H1 (cell line): Measurements from ENCODE around the gene CBARP. TPM values are rescaled to one million over a fixed set of nuclear protein-coding genes. Genes with fewer than 3 reads are reported as not detected.

Experiments
- CTCF ChIA-PET: fragments of 300-600 bp; sonication (Branson Sonifier 250); formaldehyde crosslinking; loops from one replicate; lab custom pipeline; 2021; ENCODE audit not compliant: partially characterized antibody; lab: Charles Lee
- POLR2A ChIA-PET: fragments of 300-600 bp; sonication (Branson Sonifier 250); formaldehyde crosslinking; loops from one replicate; lab custom pipeline; 2021; ENCODE audit warnings: inconsistent platforms; ENCODE audit not compliant: partially characterized antibody; lab: Charles Lee
- DNase-seq, 2 experiments: peaks; one replicate each; pipeline versions ENCODE4 v3.0.0 to v3.0.0-alpha.2; 2010 to 2022; ENCODE audit warnings: low spot score in 2 of 2, low read depth in 1 of 2, mixed read lengths in 1 of 2
- FAIRE-seq: peaks from 2 replicates; lab custom pipeline; 2011; peaks lifted over from hg19 to GRCh38; lab: Jason Lieb, UNC
- H2AFZ ChIP-seq: 2 replicates; pipeline ENCODE4 v1.8.1; 2012; ENCODE audit warnings: low read length, inconsistent platforms
- H2AK5ac ChIP-seq: 2 replicates; pipeline ENCODE4 v1.6.1; 2013; ENCODE audit warnings: low read depth, low read length
- H2BK120ac ChIP-seq: replicated peaks from 2 replicates; pipeline ENCODE3; 2013; ENCODE audit warnings: low read depth, low read length, inconsistent platforms
- H2BK12ac ChIP-seq: 2 replicates; pipeline ENCODE4 v1.6.1; 2013; ENCODE audit warnings: low read depth, low read length
- H2BK15ac ChIP-seq: 2 replicates; pipeline ENCODE4 v1.6.1; 2013; ENCODE audit warnings: low read length
- H2BK20ac ChIP-seq: 2 replicates; pipeline ENCODE4 v1.6.1; 2013; ENCODE audit warnings: low read length
- H2BK5ac ChIP-seq: 2 replicates; pipeline ENCODE4 v1.6.1; 2013; ENCODE audit warnings: low read depth, low read length
- H3K14ac ChIP-seq: 2 replicates; pipeline ENCODE4 v1.6.1; 2013; ENCODE audit warnings: inconsistent platforms; ENCODE audit not compliant: insufficient read length
- H3K18ac ChIP-seq: 2 replicates; pipeline ENCODE4 v1.6.1; 2013; ENCODE audit warnings: low read length; ENCODE audit errors: extremely low read depth
- H3K23ac ChIP-seq: 2 replicates; pipeline ENCODE4 v1.6.1; 2013; ENCODE audit warnings: inconsistent platforms; ENCODE audit not compliant: insufficient read length
- H3K23me2 ChIP-seq: 2 replicates; pipeline ENCODE4 v1.6.1; 2013; ENCODE audit warnings: low read depth, low read length
- H3K27ac ChIP-seq: 2 replicates; pipeline ENCODE4 v1.6.1; 2011; ENCODE audit warnings: low read depth, low read length, inconsistent platforms
- H3K27me3 ChIP-seq, 4 experiments: replicated peaks in 1 of 4; 1 replicate in 1 of 4; 2 replicates in 3 of 4; pipeline versions ENCODE4 v1.6.1 to v1.8.1; 2011 to 2013; ENCODE audit warnings: low read length in 3 of 4, mild to moderate bottlenecking in 3 of 4, inconsistent platforms in 2 of 4, mixed read lengths in 2 of 4, moderate library complexity in 1 of 4; ENCODE audit not compliant: control insufficient read depth in 3 of 4, insufficient read depth in 3 of 4; ENCODE audit errors: extremely low read depth in 1 of 4
- H3K36me3 ChIP-seq, 4 experiments: 2 replicates each; pipeline versions ENCODE4 v1.6.1 to v1.8.1; 2011 to 2013; ENCODE audit warnings: mild to moderate bottlenecking in 4 of 4, low read length in 3 of 4, moderate library complexity in 2 of 4, control low read depth in 1 of 4, inconsistent platforms in 1 of 4; ENCODE audit not compliant: insufficient read depth in 4 of 4, control insufficient read depth in 2 of 4
- H3K4ac ChIP-seq: replicated peaks from 2 replicates; pipeline ENCODE3; 2013; ENCODE audit warnings: low read length, low read depth, mixed read lengths, inconsistent platforms; ENCODE audit not compliant: insufficient read length
- H3K4me1 ChIP-seq, 4 experiments: replicated peaks in 1 of 4; 1 replicate in 1 of 4; 2 replicates in 3 of 4; pipeline versions ENCODE4 v1.6.1 to v1.8.1; 2011 to 2013; ENCODE audit warnings: low read length in 3 of 4, inconsistent platforms in 2 of 4, mixed read lengths in 1 of 4; ENCODE audit not compliant: insufficient read depth in 4 of 4, control insufficient read depth in 3 of 4
- H3K4me2 ChIP-seq, 2 experiments: 2 replicates each; pipeline versions ENCODE4 v1.6.1 to v1.8.1; 2011 to 2013; ENCODE audit warnings: low read depth in 2 of 2, low read length in 2 of 2, control low read depth in 1 of 2, inconsistent platforms in 1 of 2, mild to moderate bottlenecking in 1 of 2; ENCODE audit not compliant: insufficient read depth in 1 of 2
- H3K4me3 ChIP-seq, 4 experiments: fragments of 200-600, 300-600 bp in 1 of 4; sonication (generic), shearing (Covaris generic), sonication (Bioruptor Twin) in 1 of 4; 2 replicates each; pipeline versions ENCODE4 v1.5.1 to v1.8.1; 2011 to 2016; ENCODE audit warnings: low read length in 4 of 4, low read depth in 3 of 4, control low read depth in 2 of 4, inconsistent platforms in 2 of 4, mild to moderate bottlenecking in 2 of 4, mixed read lengths in 1 of 4, moderate library complexity in 1 of 4; ENCODE audit not compliant: insufficient read depth in 2 of 4; ENCODE audit errors: extremely low read depth in 1 of 4
- H3K56ac ChIP-seq: replicated peaks from 2 replicates; pipeline ENCODE3; 2013; ENCODE audit warnings: low read depth, mild to moderate bottlenecking, mixed read lengths, low read length, inconsistent platforms; ENCODE audit not compliant: insufficient read length
- H3K79me1 ChIP-seq: 2 replicates; pipeline ENCODE4 v1.6.1; 2013; ENCODE audit warnings: low read depth, low read length, control low read depth
- H3K79me2 ChIP-seq, 2 experiments: 2 replicates each; pipeline versions ENCODE4 v1.6.1 to v1.8.1; 2012 to 2013; ENCODE audit warnings: low read length in 2 of 2, mild to moderate bottlenecking in 2 of 2, inconsistent platforms in 1 of 2; ENCODE audit not compliant: insufficient read depth in 2 of 2, control insufficient read depth in 1 of 2
- H3K9ac ChIP-seq, 4 experiments: replicated peaks in 1 of 4; 1 replicate in 1 of 4; 2 replicates in 3 of 4; pipeline versions ENCODE4 v1.6.1 to v1.8.1; 2011 to 2013; ENCODE audit warnings: low read depth in 3 of 4, low read length in 3 of 4, control low read depth in 2 of 4, mild to moderate bottlenecking in 2 of 4, moderate library complexity in 2 of 4, inconsistent platforms in 1 of 4; ENCODE audit errors: extremely low read depth in 1 of 4
- H3K9me3 ChIP-seq, 2 experiments: 2 replicates each; pipeline versions ENCODE4 v1.6.1 to v1.8.1; 2012 to 2013; ENCODE audit warnings: mild to moderate bottlenecking in 2 of 2, moderate library complexity in 2 of 2, control low read depth in 1 of 2, inconsistent platforms in 1 of 2, low read depth in 1 of 2, low read length in 1 of 2, mixed read lengths in 1 of 2; ENCODE audit not compliant: insufficient read depth in 2 of 2
- H4K20me1 ChIP-seq, 2 experiments: replicated peaks in 1 of 2; 2 replicates each; pipeline versions ENCODE3 to v1.8.1; 2011 to 2013; ENCODE audit warnings: inconsistent platforms in 2 of 2, low read length in 2 of 2, mild to moderate bottlenecking in 1 of 2; ENCODE audit not compliant: insufficient read depth in 2 of 2, control insufficient read depth in 1 of 2
- H4K5ac ChIP-seq: 2 replicates; pipeline ENCODE4 v1.6.1; 2013; ENCODE audit warnings: low read length, low read depth, mixed read lengths, inconsistent platforms; ENCODE audit not compliant: insufficient read length
- H4K8ac ChIP-seq: 2 replicates; pipeline ENCODE4 v1.8.0; 2013; ENCODE audit warnings: mild to moderate bottlenecking, moderate library complexity, low read length, inconsistent platforms; ENCODE audit not compliant: insufficient read depth; ENCODE audit errors: extremely low read depth
- H4K91ac ChIP-seq: replicated peaks from 2 replicates; pipeline ENCODE3; 2013; ENCODE audit warnings: low read length, mixed read lengths, inconsistent platforms; ENCODE audit not compliant: insufficient read length
- CREB1 ChIP-seq: IDR thresholded peaks from 2 replicates; pipeline ENCODE4 v1.6.1; 2012; ENCODE audit warnings: inconsistent platforms
- CTBP2 ChIP-seq: IDR thresholded peaks from 2 replicates; pipeline ENCODE4 v1.7.0; 2011; ENCODE audit warnings: borderline replicate concordance, mild to moderate bottlenecking, moderate library complexity, mixed read lengths, low read length; ENCODE audit not compliant: insufficient read depth, insufficient read length
- EP300 ChIP-seq, 2 experiments: IDR thresholded peaks; 1 replicate in 1 of 2; 2 replicates in 1 of 2; pipeline ENCODE4 v1.6.1; 2011 to 2012; ENCODE audit warnings: low read depth in 2 of 2, low read length in 2 of 2, mild to moderate bottlenecking in 2 of 2, borderline replicate concordance in 1 of 2, inconsistent platforms in 1 of 2, moderate library complexity in 1 of 2
- GTF2F1 ChIP-seq: IDR thresholded peaks from 2 replicates; pipeline ENCODE4 v1.6.1; 2012; ENCODE audit warnings: low read depth, low read length, improper control_type of control experiment, borderline replicate concordance
- PHF8 ChIP-seq: fragments of 200-600 bp; sonication (generic); conservative IDR thresholded peaks from 2 replicates; pipeline ENCODE4 v1.7.1; 2012; ENCODE audit warnings: low read depth, mild to moderate bottlenecking, inconsistent platforms, low read length, moderate library complexity
- SUZ12 ChIP-seq: fragments of 200-600 bp; sonication (generic); IDR thresholded peaks from 2 replicates; pipeline ENCODE4 v1.6.1; 2012; ENCODE audit warnings: mild to moderate bottlenecking, inconsistent platforms, low read length, moderate library complexity, mixed read lengths
- TBP ChIP-seq: IDR thresholded peaks from 2 replicates; pipeline ENCODE4 v1.6.1; 2011; ENCODE audit warnings: low read depth, low read length, improper control_type of control experiment
- WGBS, 2 experiments: shearing (Covaris generic) in 1 of 2; methylation state at CpG; one replicate each; pipeline versions ENCODE4 v1.1.6 to v1.1.7; 2013 to 2015; ENCODE audit warnings: low lambda C conversion rate in 2 of 2, mixed read lengths in 2 of 2, inconsistent platforms in 1 of 2, low coverage in 1 of 2, missing lambda C conversion rate in 1 of 2; ENCODE audit not compliant: insufficient replicate concordance in 2 of 2, insufficient coverage in 1 of 2, insufficient read length in 1 of 2; ENCODE audit errors: extremely low coverage in 1 of 2, missing lambda C conversion rate in 1 of 2; 5-methylcytosine and 5-hydroxymethylcytosine counted together
- polyA plus RNA-seq, 7 experiments: library from polyadenylated mRNA; depleted of rRNA in 3 of 7; stranded (reverse) in 5 of 7; unstranded in 2 of 7; fragments of >200 nt in 5 of 7; fragments of 200-250 nt in 2 of 7; gene quantifications; 1 replicate in 5 of 7; 2 replicates in 1 of 7; 4 replicates in 1 of 7; pipeline versions ENCODE4 v1.2.1 to v1.2.3, GENCODE V29; 2011 to 2013; ENCODE audit warnings: missing spikeins in 2 of 7, mixed read lengths in 2 of 7
- total RNA-seq: library from RNA; stranded (reverse); fragmentation: NEBNext Ultra II Directional; extraction: Animal tissue kit (Norgen Biotek cat#: 25700); gene quantifications from 2 replicates; pipeline ENCODE4 v1.2.1, GENCODE V29; 2021
- TF ChIP-seq, protein P1 (sequence below): IDR thresholded peaks from 2 replicates; pipeline ENCODE4 v1.6.1; 2012; ENCODE audit warnings: low read length, inconsistent platforms
- TF ChIP-seq, protein P2 (sequence below): IDR thresholded peaks from 2 replicates; pipeline ENCODE4 v1.6.1; 2012; ENCODE audit warnings: inconsistent platforms

Gene CBARP
- total and polyA plus RNA-seq, 2 of the 8 experiments (the other 6 are each of a cell fraction or from before 2014, with no cell fraction given) = 4.9 to 14.7 TPM

DNA sequence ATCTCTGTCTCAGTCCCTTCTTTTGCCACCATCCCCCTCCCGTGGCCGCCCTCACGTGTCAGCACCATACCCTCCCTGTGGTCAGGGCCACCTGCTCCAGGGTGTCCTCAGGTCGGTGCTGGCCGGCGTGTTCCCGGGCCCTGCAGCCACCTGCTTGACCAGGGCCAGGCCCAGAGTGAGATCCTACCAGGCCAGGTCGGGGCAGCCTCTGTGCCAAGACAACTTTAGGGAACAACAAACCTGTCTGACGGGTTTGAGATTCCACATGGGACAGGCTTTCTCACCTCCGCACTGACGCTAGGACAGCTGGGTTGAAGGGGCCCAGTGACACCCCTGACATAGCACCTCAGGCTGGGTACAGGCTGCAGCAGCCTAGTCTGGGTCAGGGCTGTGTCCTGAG, 56.2 kb downstream of the CBARP start:
- CTCF ChIA-PET = interaction anchor here (0.9 to 1.6 kb wide), 3 partner anchors 40 to 68 kb away, joined by 3 to 6 read pairs (median 4); no protein-coding TSS in a partner anchor
- Histone ChIP-seq H3K79me1 (no peaks in the 10 kb centered on the region), H3K4me3 (no peak overlapping the region), H3K36me3 (no peaks in the 10 kb centered on the region), H3K23me2 (no peaks in the 10 kb centered on the region), H3K4me2 (peak overlapping the region in 1 of 2 experiments; percentile 24; a peak in 2 of 4 replicates), H3K9me3 (no peaks in the 10 kb centered on the region), H2BK5ac (peak overlapping the region; percentile 66; the same call in 1 of the 2 replicates), H4K5ac (no peak overlapping the region), H4K20me1 (no peaks in the 10 kb centered on the region), H2BK120ac (no peak overlapping the region), H3K56ac (no peak overlapping the region), H3K4me1 (peaks cover 3 to 18% (median 9%) of the 10 kb centered on the region in 4 experiments), H2BK12ac (0 out of 2 replicates have a peak overlapping the region, but pooled peaks have one; percentile 60), H3K27ac (no peak overlapping the region), H3K27me3 (no peaks in the 10 kb centered on the region), H4K91ac (peak overlapping the region; percentile 5), H3K18ac (peak overlapping the region; percentile 62; the same call in 1 of the 2 replicates), H2AK5ac (peak overlapping the region; percentile 93; the same call in 1 of the 2 replicates), H2BK20ac (peak overlapping the region; percentile 93), H2AFZ (no peak overlapping the region), H3K23ac (no peak overlapping the region), H4K8ac (no peak overlapping the region), H3K79me2 (no peaks in the 10 kb centered on the region), H3K4ac (no peak overlapping the region), H3K9ac (peak overlapping the region in 2 of 4 experiments; percentile 29 to 47; a peak in 2 of 7 replicates), H2BK15ac (peak overlapping the region; percentile 88; the same call in 1 of the 2 replicates), H3K14ac (no peak overlapping the region)
- WGBS, 2 experiments = 81% methylated on average over 11 of the region's 11 CpGs; no CpG with 5 or more reads in 1 of the 2 experiments
- no peak for FAIRE-seq
- DNase-seq = no peak
- POLR2A ChIA-PET = interaction anchor here (0.7 to 2.1 kb wide), 2 partner anchors 19 to 22 kb away, joined by 3 to 6 read pairs; no protein-coding TSS in a partner anchor
- TF ChIP-seq GTF2F1 (no peak), PHF8 (no peak), CREB1 (no peak), TBP (no peak), EP300 (IDR thresholded peaks at IDR 0.05; ENCODE audit: borderline replicate concordance in 1 of 2, low read depth in 2 of 2, low read length in 2 of 2) (no peak), CTBP2 (no peak), SUZ12 (no peak)
- TF ChIP-seq, protein P1, sequence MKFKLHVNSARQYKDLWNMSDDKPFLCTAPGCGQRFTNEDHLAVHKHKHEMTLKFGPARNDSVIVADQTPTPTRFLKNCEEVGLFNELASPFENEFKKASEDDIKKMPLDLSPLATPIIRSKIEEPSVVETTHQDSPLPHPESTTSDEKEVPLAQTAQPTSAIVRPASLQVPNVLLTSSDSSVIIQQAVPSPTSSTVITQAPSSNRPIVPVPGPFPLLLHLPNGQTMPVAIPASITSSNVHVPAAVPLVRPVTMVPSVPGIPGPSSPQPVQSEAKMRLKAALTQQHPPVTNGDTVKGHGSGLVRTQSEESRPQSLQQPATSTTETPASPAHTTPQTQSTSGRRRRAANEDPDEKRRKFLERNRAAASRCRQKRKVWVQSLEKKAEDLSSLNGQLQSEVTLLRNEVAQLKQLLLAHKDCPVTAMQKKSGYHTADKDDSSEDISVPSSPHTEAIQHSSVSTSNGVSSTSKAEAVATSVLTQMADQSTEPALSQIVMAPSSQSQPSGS = no peak
- TF ChIP-seq, protein P2, sequence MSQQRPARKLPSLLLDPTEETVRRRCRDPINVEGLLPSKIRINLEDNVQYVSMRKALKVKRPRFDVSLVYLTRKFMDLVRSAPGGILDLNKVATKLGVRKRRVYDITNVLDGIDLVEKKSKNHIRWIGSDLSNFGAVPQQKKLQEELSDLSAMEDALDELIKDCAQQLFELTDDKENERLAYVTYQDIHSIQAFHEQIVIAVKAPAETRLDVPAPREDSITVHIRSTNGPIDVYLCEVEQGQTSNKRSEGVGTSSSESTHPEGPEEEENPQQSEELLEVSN = no peak
